ENCODE data around the gene WNT7A.

DNA sequence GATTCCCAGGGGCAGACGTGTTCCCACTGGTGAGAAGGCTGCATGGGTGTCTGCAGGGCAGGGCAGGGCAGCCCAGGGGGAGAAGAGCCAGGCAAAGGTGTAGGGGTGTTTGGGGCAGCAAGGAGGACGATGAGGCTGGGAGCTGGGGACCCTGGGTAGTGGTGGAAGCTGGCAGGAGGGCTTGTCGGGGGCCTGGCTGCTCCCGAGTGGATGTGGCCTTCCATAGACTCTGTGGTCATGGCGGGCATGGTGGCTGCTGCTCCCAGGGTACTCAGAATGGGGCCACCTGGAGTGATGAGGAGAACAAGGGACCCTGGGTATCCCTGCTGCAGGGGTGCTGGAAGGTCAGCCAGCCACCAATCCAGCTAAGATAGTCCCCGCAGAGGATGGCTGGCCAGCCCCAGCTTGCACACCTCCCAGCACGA lies 107.5 kb downstream of the WNT7A start:
- TF ChIP-seq, protein P1, sequence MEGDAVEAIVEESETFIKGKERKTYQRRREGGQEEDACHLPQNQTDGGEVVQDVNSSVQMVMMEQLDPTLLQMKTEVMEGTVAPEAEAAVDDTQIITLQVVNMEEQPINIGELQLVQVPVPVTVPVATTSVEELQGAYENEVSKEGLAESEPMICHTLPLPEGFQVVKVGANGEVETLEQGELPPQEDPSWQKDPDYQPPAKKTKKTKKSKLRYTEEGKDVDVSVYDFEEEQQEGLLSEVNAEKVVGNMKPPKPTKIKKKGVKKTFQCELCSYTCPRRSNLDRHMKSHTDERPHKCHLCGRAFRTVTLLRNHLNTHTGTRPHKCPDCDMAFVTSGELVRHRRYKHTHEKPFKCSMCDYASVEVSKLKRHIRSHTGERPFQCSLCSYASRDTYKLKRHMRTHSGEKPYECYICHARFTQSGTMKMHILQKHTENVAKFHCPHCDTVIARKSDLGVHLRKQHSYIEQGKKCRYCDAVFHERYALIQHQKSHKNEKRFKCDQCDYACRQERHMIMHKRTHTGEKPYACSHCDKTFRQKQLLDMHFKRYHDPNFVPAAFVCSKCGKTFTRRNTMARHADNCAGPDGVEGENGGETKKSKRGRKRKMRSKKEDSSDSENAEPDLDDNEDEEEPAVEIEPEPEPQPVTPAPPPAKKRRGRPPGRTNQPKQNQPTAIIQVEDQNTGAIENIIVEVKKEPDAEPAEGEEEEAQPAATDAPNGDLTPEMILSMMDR (IDR thresholded peaks at IDR 0.05; ENCODE audit: low read length) = no peak
- no peak for TF ChIP-seq EZH2 (IDR thresholded peaks at IDR 0.05; ENCODE audit: borderline replicate concordance, low read length)

Measured in OCI-LY1 (cell line).